Effector memory CD8-positive, alpha-beta T cell (primary cell): ENCODE data around the gene ITGA5.
"Not testable (repeated sequence)": the region's sequence is repeated elsewhere in the genome, so short reads cannot be mapped to it uniquely, and the experiment has no call there.

Experiments
- ATAC-seq: fragments of 150-1000 bp; cut with Tn5 transposase; replicated peaks from 2 replicates; pipeline ENCODE4 v1.10.0; 2021; ENCODE audit warnings: mild to moderate bottlenecking, moderate library complexity
- DNase-seq, 3 experiments: peaks; one replicate each; pipeline ENCODE4 v3.0.0; 2021
- H3K27ac Mint-ChIP-seq, 2 donors: one replicate each; pipeline ENCODE4 v1.8.0; 2022; ENCODE audit warnings: mild to moderate bottlenecking in 2 of 2, mixed read lengths in 2 of 2, moderate library complexity in 2 of 2
- H3K27me3 Mint-ChIP-seq, 2 donors: one replicate each; pipeline ENCODE4 v1.8.0; 2022; ENCODE audit warnings: mixed read lengths in 2 of 2
- H3K36me3 Mint-ChIP-seq: one replicate; pipeline ENCODE4 v1.8.0; 2022; ENCODE audit warnings: mild to moderate bottlenecking, moderate library complexity, mixed read lengths; ENCODE audit not compliant: insufficient read depth
- H3K4me1 Mint-ChIP-seq, 2 donors: one replicate each; pipeline ENCODE4 v1.8.0; 2022; ENCODE audit warnings: low read depth in 2 of 2, mixed read lengths in 2 of 2
- H3K4me3 Mint-ChIP-seq, 2 donors: one replicate each; pipeline ENCODE4 v1.8.0; 2022; ENCODE audit warnings: mild to moderate bottlenecking in 2 of 2, mixed read lengths in 2 of 2, moderate library complexity in 2 of 2
- H3K9me3 Mint-ChIP-seq, 2 donors: one replicate each; pipeline ENCODE4 v1.8.0; 2022; ENCODE audit warnings: mixed read lengths in 2 of 2

Gene ITGA5

GRCh38 chr12:54363618-54364017 is 55.4 kb downstream of the ITGA5 start:
- no peaks in the 10 kb centered on the region for H3K36me3 Mint-ChIP-seq
- DNase-seq: no peak

GRCh38 chr12:54363047-54363446 is 56.0 kb downstream of the ITGA5 start:
- no peak for DNase-seq
- Mint-ChIP-seq H3K9me3 (no peaks in the 10 kb centered on the region), H3K27ac (peak overlapping the region in 1 of 2 donors; percentile 84), H3K4me3 (no peak overlapping the region), H3K36me3 (no peaks in the 10 kb centered on the region), H3K27me3 (no peaks in the 10 kb centered on the region), H3K4me1 (peaks cover 15 to 19% of the 10 kb centered on the region in 2 donors)
- no peak for ATAC-seq

More at GRCh38 chr12:54363618-54364017, 55.4 kb downstream of the ITGA5 start:
- Mint-ChIP-seq H3K27me3 (no peaks in the 10 kb centered on the region), H3K9me3 (no peaks in the 10 kb centered on the region), H3K27ac (peak overlapping the region; percentile 51 to 84), H3K4me3 (peak overlapping the region in 1 of 2 donors; percentile 28), H3K4me1 (peaks cover 21 to 24% of the 10 kb centered on the region in 2 donors)
- ATAC-seq: no peak

- DNase-seq: peak in 2 of 3 experiments; percentile 18 to 33
- Mint-ChIP-seq H3K36me3 (no peaks in the 10 kb centered on the region), H3K4me3 (peak overlapping the region; percentile 35 to 53), H3K27ac (no peak overlapping the region), H3K27me3 (no peaks in the 10 kb centered on the region), H3K9me3 (no peaks in the 10 kb centered on the region), H3K4me1 (peaks cover 14 to 19% of the 10 kb centered on the region in 2 donors)
- no peak for ATAC-seq
These were observed 58.2 kb downstream of the ITGA5 start for GRCh38 chr12:54360717-54361456.

GRCh38 chr12:54359762-54360351 is 59.2 kb downstream of the ITGA5 start:
- Mint-ChIP-seq H3K36me3 (no peaks in the 10 kb centered on the region), H3K27me3 (no peaks in the 10 kb centered on the region), H3K4me3 (no peak overlapping the region), H3K9me3 (no peaks in the 10 kb centered on the region), H3K27ac (no peak overlapping the region), H3K4me1 (peaks cover 14 to 18% of the 10 kb centered on the region in 2 donors)
- no peak for ATAC-seq
- DNase-seq: no peak

GRCh38 chr12:54358945-54359761 is 59.9 kb downstream of the ITGA5 start:
- DNase-seq (peak; percentile 91 to 94 (median 93)), ATAC-seq (peak; percentile 95)
- no peak overlapping the region for H3K27ac Mint-ChIP-seq
- peaks cover 8 to 11% of the 10 kb centered on the region in 2 donors for H3K4me1 Mint-ChIP-seq
- no peak overlapping the region for H3K4me3 Mint-ChIP-seq
- no peaks in the 10 kb centered on the region for H3K36me3 Mint-ChIP-seq
- H3K27me3 Mint-ChIP-seq: no peaks in the 10 kb centered on the region
- no peaks in the 10 kb centered on the region for H3K9me3 Mint-ChIP-seq

GRCh38 chr12:54358191-54358944 is 60.7 kb downstream of the ITGA5 start:
- Mint-ChIP-seq H3K27ac (no peak overlapping the region), H3K27me3 (no peaks in the 10 kb centered on the region), H3K4me1 (peaks cover 3% of the 10 kb centered on the region in 2 donors), H3K36me3 (peaks cover 2% of the 10 kb centered on the region), H3K9me3 (no peaks in the 10 kb centered on the region), H3K4me3 (no peak overlapping the region)
- no peak for ATAC-seq
- no peak for DNase-seq

- Mint-ChIP-seq H3K27ac (peak overlapping the region in 1 of 2 donors; percentile 42), H3K36me3 (peaks cover 3% of the 10 kb centered on the region), H3K27me3 (no peaks in the 10 kb centered on the region), H3K9me3 (no peaks in the 10 kb centered on the region), H3K4me1 (no peaks in the 10 kb centered on the region), H3K4me3 (no peak overlapping the region)
- no peak for ATAC-seq
- DNase-seq: no peak
These were observed 61.4 kb downstream of the ITGA5 start for GRCh38 chr12:54357506-54358190.

GRCh38 chr12:54356951-54357356 is 62.1 kb downstream of the ITGA5 start:
- H3K4me1 Mint-ChIP-seq: no peaks in the 10 kb centered on the region
- H3K27me3 Mint-ChIP-seq: no peaks in the 10 kb centered on the region
- H3K9me3 Mint-ChIP-seq: no peaks in the 10 kb centered on the region
- no peak for DNase-seq
- H3K27ac Mint-ChIP-seq: peak overlapping the region in 1 of 2 donors; percentile 42
- no peak for ATAC-seq
- peaks cover 3% of the 10 kb centered on the region for H3K36me3 Mint-ChIP-seq
- no peak overlapping the region for H3K4me3 Mint-ChIP-seq

- Mint-ChIP-seq H3K4me1 (peaks cover 0 to 2% of the 10 kb centered on the region in 2 donors), H3K4me3 (no peak overlapping the region), H3K27ac (no peak overlapping the region), H3K27me3 (no peaks in the 10 kb centered on the region), H3K36me3 (peaks cover 7% of the 10 kb centered on the region), H3K9me3 (no peaks in the 10 kb centered on the region)
- ATAC-seq (no peak), DNase-seq (no peak)
These were observed 62.8 kb downstream of the ITGA5 start for GRCh38 chr12:54356228-54356627.

GRCh38 chr12:54355104-54355815 is 63.8 kb downstream of the ITGA5 start:
- peaks cover 14% of the 10 kb centered on the region for H3K36me3 Mint-ChIP-seq
- DNase-seq: no peak
- peak overlapping the region in 1 of 2 donors; percentile 7 for H3K27ac Mint-ChIP-seq
- H3K4me3 Mint-ChIP-seq: no peak overlapping the region
- ATAC-seq: no peak
- no peaks in the 10 kb centered on the region for H3K9me3 Mint-ChIP-seq
- peaks cover 0 to 2% of the 10 kb centered on the region in 2 donors for H3K4me1 Mint-ChIP-seq
- no peaks in the 10 kb centered on the region for H3K27me3 Mint-ChIP-seq

GRCh38 chr12:54354271-54354670 is 64.8 kb downstream of the ITGA5 start:
- H3K4me3 Mint-ChIP-seq, H3K4me1 Mint-ChIP-seq, H3K9me3 Mint-ChIP-seq, H3K27me3 Mint-ChIP-seq, DNase-seq, ATAC-seq: not testable (repeated sequence)
- peak overlapping the region; percentile 7 to 76 for H3K27ac Mint-ChIP-seq
- peaks cover 17% of the 10 kb centered on the region for H3K36me3 Mint-ChIP-seq
